ENCODE data around the gene CADM1.

DNA sequence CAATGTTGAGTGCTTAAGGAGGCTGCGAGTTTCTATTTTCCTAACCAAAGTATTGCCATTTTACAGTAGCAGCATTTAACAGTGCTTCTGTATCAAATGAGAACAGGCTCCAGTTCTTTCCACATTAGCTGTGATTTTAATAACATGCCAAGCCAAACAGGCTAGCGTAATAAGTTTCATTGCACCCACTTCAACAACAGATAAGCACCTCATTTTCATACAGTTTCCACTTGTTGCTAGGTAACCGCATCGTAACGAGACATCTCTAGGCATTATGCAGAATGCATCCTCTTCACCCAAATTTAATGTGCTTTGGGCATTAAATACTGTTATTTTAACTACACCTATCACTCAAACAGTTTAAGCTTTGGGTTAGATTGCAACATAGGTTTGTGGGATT lies 79.0 kb downstream of the CADM1 start:
- TF ChIP-seq, protein P1, sequence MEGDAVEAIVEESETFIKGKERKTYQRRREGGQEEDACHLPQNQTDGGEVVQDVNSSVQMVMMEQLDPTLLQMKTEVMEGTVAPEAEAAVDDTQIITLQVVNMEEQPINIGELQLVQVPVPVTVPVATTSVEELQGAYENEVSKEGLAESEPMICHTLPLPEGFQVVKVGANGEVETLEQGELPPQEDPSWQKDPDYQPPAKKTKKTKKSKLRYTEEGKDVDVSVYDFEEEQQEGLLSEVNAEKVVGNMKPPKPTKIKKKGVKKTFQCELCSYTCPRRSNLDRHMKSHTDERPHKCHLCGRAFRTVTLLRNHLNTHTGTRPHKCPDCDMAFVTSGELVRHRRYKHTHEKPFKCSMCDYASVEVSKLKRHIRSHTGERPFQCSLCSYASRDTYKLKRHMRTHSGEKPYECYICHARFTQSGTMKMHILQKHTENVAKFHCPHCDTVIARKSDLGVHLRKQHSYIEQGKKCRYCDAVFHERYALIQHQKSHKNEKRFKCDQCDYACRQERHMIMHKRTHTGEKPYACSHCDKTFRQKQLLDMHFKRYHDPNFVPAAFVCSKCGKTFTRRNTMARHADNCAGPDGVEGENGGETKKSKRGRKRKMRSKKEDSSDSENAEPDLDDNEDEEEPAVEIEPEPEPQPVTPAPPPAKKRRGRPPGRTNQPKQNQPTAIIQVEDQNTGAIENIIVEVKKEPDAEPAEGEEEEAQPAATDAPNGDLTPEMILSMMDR (IDR thresholded peaks at IDR 0.05), result no peak
- no peak for TF ChIP-seq POLR2A (IDR thresholded peaks at IDR 0.05)
